GM21528 (cell line): Measurements from ENCODE around the gene FBXL15.

ENCODE experiments used
- ATAC-seq: cut with Tn5 transposase; IDR thresholded peaks from one replicate; pipeline ENCODE4 v1.9.1; 2021; ENCODE audit warnings: mild to moderate bottlenecking, moderate library complexity; ENCODE audit not compliant: unreplicated experiment, low FRiP score

Gene FBXL15

GRCh38 chr10:102424916-102425315, 4.3 kb downstream of the FBXL15 start:
- ATAC-seq = no peak

GRCh38 chr10:102425444-102425843, 4.8 kb downstream of the FBXL15 start:
- ATAC-seq = no peak

- no peak for ATAC-seq
Observed at GRCh38 chr10:102426803-102427287, 6.2 kb downstream of the FBXL15 start.

GRCh38 chr10:102429468-102429867, 8.8 kb downstream of the FBXL15 start:
- ATAC-seq = no peak

GRCh38 chr10:102431452-102432124, 11.0 kb downstream of the FBXL15 start:
- peak; percentile 7 for ATAC-seq

GRCh38 chr10:102432162-102432950, 11.7 kb downstream of the FBXL15 start, which contains the start of gene CUEDC2:
Gene CUEDC2 (minus strand): TSS chr10:102432574. CDS start chr10:102425188, 7,386 bp downstream.
- ATAC-seq = peak; percentile 86

- ATAC-seq = no peak
Observed at GRCh38 chr10:102433619-102434046, 13.0 kb downstream of the FBXL15 start.

GRCh38 chr10:102434394-102435132, 13.9 kb downstream of the FBXL15 start:
- ATAC-seq = no peak

- ATAC-seq = no peak
Observed at GRCh38 chr10:102435133-102435497, 14.5 kb downstream of the FBXL15 start.

- ATAC-seq = no peak
Observed at GRCh38 chr10:102435529-102436233, 15.0 kb downstream of the FBXL15 start.

- ATAC-seq = no peak
Observed at GRCh38 chr10:102436312-102436711, 15.7 kb downstream of the FBXL15 start.

GRCh38 chr10:102437515-102437914, 16.9 kb downstream of the FBXL15 start:
- ATAC-seq = no peak

- ATAC-seq = no peak
Observed at GRCh38 chr10:102438374-102438773, 17.7 kb downstream of the FBXL15 start.

GRCh38 chr10:102444851-102445250, 24.2 kb downstream of the FBXL15 start:
- ATAC-seq = no peak

GRCh38 chr10:102449321-102450123, 28.9 kb downstream of the FBXL15 start:
- ATAC-seq = peak; percentile 54

- peak; percentile 24 for ATAC-seq
Observed at GRCh38 chr10:102450124-102450373, 29.4 kb downstream of the FBXL15 start.

- ATAC-seq = peak; percentile 72
Observed at GRCh38 chr10:102450374-102451104, 29.9 kb downstream of the FBXL15 start.

GRCh38 chr10:102451105-102451969, 30.7 kb downstream of the FBXL15 start, which contains the start of gene C10orf95:
Gene C10orf95 (minus strand): TSS chr10:102451543. CDS start chr10:102451093, 450 bp downstream.
- ATAC-seq = no peak
